Measurements from ENCODE around the gene ACSL6. TPM values are rescaled to one million over a fixed set of nuclear protein-coding genes. Genes with fewer than 3 reads are reported as not detected.

Gene ACSL6
- total RNA-seq, 2 donors from 2014 or later, result 5.9 to 8.2 TPM

- Mint-ChIP-seq H3K4me1 (ENCODE audit: low read depth) (peaks cover 12% of the 10 kb centered on the region), H3K9me3 (peaks cover 3 to 8% of the 10 kb centered on the region in 2 donors), H3K27ac (no peak overlapping the region), H3K4me3 (no peak overlapping the region), H3K27me3 (ENCODE audit: low read depth) (peaks cover 33% of the 10 kb centered on the region), H3K36me3 (ENCODE audit: insufficient read depth in 2 of 2) (peaks cover 2 to 8% of the 10 kb centered on the region in 2 donors)
- ATAC-seq (replicated peaks in 1 of 2), result no peak
- no peak for DNase-seq
Observed at GRCh38 chr5:132030610-132031009, 19.2 kb upstream of the ACSL6 start.

GRCh38 chr5:132029609-132030330, 18.3 kb upstream of the ACSL6 start:
- Mint-ChIP-seq H3K9me3 (peaks cover 3 to 8% of the 10 kb centered on the region in 2 donors), H3K36me3 (ENCODE audit: insufficient read depth in 2 of 2) (peaks cover 2 to 8% of the 10 kb centered on the region in 2 donors), H3K27ac (peak overlapping the region; percentile 7), H3K4me3 (no peak overlapping the region), H3K27me3 (ENCODE audit: low read depth) (peaks cover 33% of the 10 kb centered on the region), H3K4me1 (ENCODE audit: low read depth) (peaks cover 12% of the 10 kb centered on the region)
- no peak for ATAC-seq (replicated peaks in 1 of 2)
- DNase-seq, result no peak

- peaks cover 0 to 3% of the 10 kb centered on the region in 2 donors for H3K9me3 Mint-ChIP-seq
- DNase-seq (no peak), ATAC-seq (replicated peaks in 1 of 2) (peak; percentile 18 to 26)
- H3K27ac Mint-ChIP-seq, result no peak overlapping the region
- peaks cover 35% of the 10 kb centered on the region for H3K27me3 Mint-ChIP-seq (ENCODE audit: low read depth)
- peak overlapping the region; percentile 29 to 35 for H3K4me3 Mint-ChIP-seq
- H3K4me1 Mint-ChIP-seq (ENCODE audit: low read depth), result peaks cover 12% of the 10 kb centered on the region
- peaks cover 0 to 1% of the 10 kb centered on the region in 2 donors for H3K36me3 Mint-ChIP-seq (ENCODE audit: insufficient read depth in 2 of 2)
Observed at GRCh38 chr5:132027027-132027426, 15.6 kb upstream of the ACSL6 start.

GRCh38 chr5:132026516-132027008, 15.1 kb upstream of the ACSL6 start:
- H3K4me1 Mint-ChIP-seq (ENCODE audit: low read depth), result peaks cover 12% of the 10 kb centered on the region
- peaks cover 0 to 1% of the 10 kb centered on the region in 2 donors for H3K36me3 Mint-ChIP-seq (ENCODE audit: insufficient read depth in 2 of 2)
- ATAC-seq (replicated peaks in 1 of 2), result peak; percentile 83 to 86
- peaks cover 35% of the 10 kb centered on the region for H3K27me3 Mint-ChIP-seq (ENCODE audit: low read depth)
- DNase-seq, result peak; percentile 52 to 55
- H3K27ac Mint-ChIP-seq, result no peak overlapping the region
- peaks cover 0 to 3% of the 10 kb centered on the region in 2 donors for H3K9me3 Mint-ChIP-seq
- H3K4me3 Mint-ChIP-seq, result peak overlapping the region; percentile 11 to 16

GRCh38 chr5:132025403-132025971, 14.0 kb upstream of the ACSL6 start:
- Mint-ChIP-seq H3K27me3 (ENCODE audit: low read depth) (peaks cover 38% of the 10 kb centered on the region), H3K4me1 (ENCODE audit: low read depth) (peaks cover 22% of the 10 kb centered on the region), H3K9me3 (peaks cover 0 to 3% of the 10 kb centered on the region in 2 donors), H3K27ac (no peak overlapping the region), H3K36me3 (ENCODE audit: insufficient read depth in 2 of 2) (peaks cover 0 to 1% of the 10 kb centered on the region in 2 donors), H3K4me3 (no peak overlapping the region)
- ATAC-seq (replicated peaks in 1 of 2) (no peak), DNase-seq (no peak)

- Mint-ChIP-seq H3K4me1 (ENCODE audit: low read depth) (peaks cover 28% of the 10 kb centered on the region), H3K27ac (no peak overlapping the region), H3K4me3 (no peak overlapping the region), H3K36me3 (ENCODE audit: insufficient read depth in 2 of 2) (peaks cover 0 to 1% of the 10 kb centered on the region in 2 donors), H3K9me3 (peaks cover 0 to 3% of the 10 kb centered on the region in 2 donors), H3K27me3 (ENCODE audit: low read depth) (peaks cover 32% of the 10 kb centered on the region)
- no peak for ATAC-seq (replicated peaks in 1 of 2)
- no peak for DNase-seq
Observed at GRCh38 chr5:132024789-132025402, 13.4 kb upstream of the ACSL6 start.

GRCh38 chr5:132024117-132024435, 12.6 kb upstream of the ACSL6 start:
- Mint-ChIP-seq H3K4me3 (no peak overlapping the region), H3K36me3 (ENCODE audit: insufficient read depth in 2 of 2) (peaks cover 0 to 1% of the 10 kb centered on the region in 2 donors), H3K4me1 (ENCODE audit: low read depth) (peaks cover 36% of the 10 kb centered on the region), H3K9me3 (no peaks in the 10 kb centered on the region), H3K27me3 (ENCODE audit: low read depth) (peaks cover 26% of the 10 kb centered on the region), H3K27ac (no peak overlapping the region)
- ATAC-seq (replicated peaks in 1 of 2) (no peak), DNase-seq (no peak)

- H3K36me3 Mint-ChIP-seq (ENCODE audit: insufficient read depth in 2 of 2), result peaks cover 0 to 1% of the 10 kb centered on the region in 2 donors
- H3K27me3 Mint-ChIP-seq (ENCODE audit: low read depth), result peaks cover 26% of the 10 kb centered on the region
- H3K4me3 Mint-ChIP-seq, result peak overlapping the region; percentile 30 to 35
- peak overlapping the region; percentile 5 for H3K27ac Mint-ChIP-seq
- peaks cover 40% of the 10 kb centered on the region for H3K4me1 Mint-ChIP-seq (ENCODE audit: low read depth)
- ATAC-seq (replicated peaks in 1 of 2) (no peak), DNase-seq (no peak)
- H3K9me3 Mint-ChIP-seq, result no peaks in the 10 kb centered on the region
Observed at GRCh38 chr5:132023258-132024116, 12.0 kb upstream of the ACSL6 start.

- Mint-ChIP-seq H3K4me1 (ENCODE audit: low read depth) (peaks cover 44% of the 10 kb centered on the region), H3K9me3 (no peaks in the 10 kb centered on the region), H3K36me3 (ENCODE audit: insufficient read depth in 2 of 2) (peaks cover 0 to under 1% of the 10 kb centered on the region in 2 donors), H3K27me3 (ENCODE audit: low read depth) (peaks cover 24% of the 10 kb centered on the region), H3K27ac (peak overlapping the region; percentile 5), H3K4me3 (peak overlapping the region; percentile 30 to 35)
- DNase-seq, result peak in 1 of 2 donors; percentile 46
- ATAC-seq (replicated peaks in 1 of 2), result no peak
Observed at GRCh38 chr5:132022737-132023136, 11.3 kb upstream of the ACSL6 start.

- ATAC-seq (replicated peaks in 1 of 2), result no peak
- H3K4me3 Mint-ChIP-seq, result no peak overlapping the region
- no peaks in the 10 kb centered on the region for H3K36me3 Mint-ChIP-seq (ENCODE audit: insufficient read depth in 2 of 2)
- no peak for DNase-seq
- peaks cover 32% of the 10 kb centered on the region for H3K27me3 Mint-ChIP-seq (ENCODE audit: low read depth)
- H3K4me1 Mint-ChIP-seq (ENCODE audit: low read depth), result peaks cover 43% of the 10 kb centered on the region
- no peaks in the 10 kb centered on the region for H3K9me3 Mint-ChIP-seq
- H3K27ac Mint-ChIP-seq, result no peak overlapping the region
Observed at GRCh38 chr5:132021654-132022053, 10.2 kb upstream of the ACSL6 start.

- peak overlapping the region; percentile 34 for H3K27ac Mint-ChIP-seq
- peak in 1 of 2 donors; percentile 32 for DNase-seq
Observed at GRCh38 chr5:132020568-132021339, 9.3 kb upstream of the ACSL6 start.

More at GRCh38 chr5:132020568-132021339, 9.3 kb upstream of the ACSL6 start:
- no peaks in the 10 kb centered on the region for H3K36me3 Mint-ChIP-seq (ENCODE audit: insufficient read depth in 2 of 2)
- peaks cover 50% of the 10 kb centered on the region for H3K4me1 Mint-ChIP-seq (ENCODE audit: low read depth)
- peak; percentile 49 to 52 for ATAC-seq (replicated peaks in 1 of 2)
- H3K27me3 Mint-ChIP-seq (ENCODE audit: low read depth), result peaks cover 41% of the 10 kb centered on the region
- H3K4me3 Mint-ChIP-seq, result peak overlapping the region; percentile 59 to 74
- H3K9me3 Mint-ChIP-seq, result no peaks in the 10 kb centered on the region
